Right lobe of liver (tissue), 6 donors: ENCODE results near the gene NRCAM. TPM values are rescaled to one million over a fixed set of nuclear protein-coding genes. Genes with fewer than 3 reads are reported as not detected.

Source experiments
- ATAC-seq, 4 donors: fragments of 200-7000 bp; cut with Tn5 transposase; one replicate each; pipeline ENCODE4 v1.9.1; 2020; ENCODE audit warnings: mild to moderate bottlenecking in 4 of 4, moderate library complexity in 4 of 4
- DNase-seq, 3 donors: peaks; one replicate each; pipeline ENCODE4 v3.0.0-alpha.2; 2020
- H3K27ac ChIP-seq, 3 donors: fragments of 200-600 bp; one replicate each; pipeline ENCODE4 v1.8.0; 2022
- H3K27me3 ChIP-seq, 2 donors: fragments of 200-600 bp; one replicate each; pipeline ENCODE4 v1.8.0; 2022
- H3K36me3 ChIP-seq, 4 donors: fragments of 200-600 bp; sonication (generic) in 1 of 4; one replicate each; pipeline versions ENCODE4 v1.5.1 to v1.8.0; 2017 to 2022; ENCODE audit warnings: control low read depth in 1 of 4
- H3K4me1 ChIP-seq, 4 donors: fragments of 200-600 bp; sonication (generic) in 1 of 4; one replicate each; pipeline versions ENCODE4 v1.5.1 to v1.8.0; 2017 to 2022; ENCODE audit warnings: control low read depth in 1 of 4
- H3K4me3 ChIP-seq, 3 donors: fragments of 200-600 bp; one replicate each; pipeline ENCODE4 v1.8.0; 2022
- H3K9me3 ChIP-seq, 4 donors: fragments of 200-600 bp; sonication (generic) in 1 of 4; one replicate each; pipeline versions ENCODE4 v1.5.1 to v1.8.0; 2017 to 2022; ENCODE audit warnings: control low read depth in 1 of 4
- POLR2A ChIP-seq: fragments of 450-650 bp; IDR thresholded peaks from one replicate; pipeline ENCODE4 v1.6.1; 2017; ENCODE audit warnings: antibody characterized with exemption, mild to moderate bottlenecking
- WGBS: methylation state at CpG from one replicate; pipeline ENCODE4 v1.1.6; 2018; ENCODE audit warnings: low coverage, low lambda C conversion rate; ENCODE audit not compliant: insufficient coverage; ENCODE audit errors: missing lambda C conversion rate; 5-methylcytosine and 5-hydroxymethylcytosine counted together
- intact Hi-C, 2 donors: fragments of 100-400 bp; cut with DNase I; formaldehyde crosslinking; loops; one replicate each; pipeline versions ENCODE4 v1.11.2 to v1.14.1; 2022
- total RNA-seq, 6 experiments: library from RNA; depleted of rRNA in 2 of 6; stranded (reverse); fragments of >200 nt in 2 of 6; fragmentation: NEBNext Ultra II Directional in 3 of 6; extraction: Animal tissue kit (Norgen Biotek cat#: 25700) in 3 of 6; gene quantifications; one replicate each; pipeline versions ENCODE4 v1.1.0 to v1.2.4, GENCODE V29; 2016 to 2023
- TF ChIP-seq, protein P1 (sequence below), 4 donors: fragments of 200-600 bp in 3 of 4; fragments of 450-650 bp in 1 of 4; IDR thresholded peaks; one replicate each; pipeline versions ENCODE4 v1.5.1 to v1.8.0; 2016 to 2022; ENCODE audit warnings: antibody characterized with exemption in 4 of 4, mild to moderate bottlenecking in 2 of 4
- donor health status: DM: no; HTN: yes; CAD: no.
- donor health status: DM: no; HTN: no; CAD: no.
- donor health status: DM: no; HTN: no; CAD: no.
- donor health status: DM: no; HTN: yes; CAD: no.
- donor health status: DM: no; HTN: yes; CAD: no.

NRCAM gene
- total RNA-seq, 6 experiments from 2014 or later, result 0.16 to 1.9 (median 0.27) TPM

DNA sequence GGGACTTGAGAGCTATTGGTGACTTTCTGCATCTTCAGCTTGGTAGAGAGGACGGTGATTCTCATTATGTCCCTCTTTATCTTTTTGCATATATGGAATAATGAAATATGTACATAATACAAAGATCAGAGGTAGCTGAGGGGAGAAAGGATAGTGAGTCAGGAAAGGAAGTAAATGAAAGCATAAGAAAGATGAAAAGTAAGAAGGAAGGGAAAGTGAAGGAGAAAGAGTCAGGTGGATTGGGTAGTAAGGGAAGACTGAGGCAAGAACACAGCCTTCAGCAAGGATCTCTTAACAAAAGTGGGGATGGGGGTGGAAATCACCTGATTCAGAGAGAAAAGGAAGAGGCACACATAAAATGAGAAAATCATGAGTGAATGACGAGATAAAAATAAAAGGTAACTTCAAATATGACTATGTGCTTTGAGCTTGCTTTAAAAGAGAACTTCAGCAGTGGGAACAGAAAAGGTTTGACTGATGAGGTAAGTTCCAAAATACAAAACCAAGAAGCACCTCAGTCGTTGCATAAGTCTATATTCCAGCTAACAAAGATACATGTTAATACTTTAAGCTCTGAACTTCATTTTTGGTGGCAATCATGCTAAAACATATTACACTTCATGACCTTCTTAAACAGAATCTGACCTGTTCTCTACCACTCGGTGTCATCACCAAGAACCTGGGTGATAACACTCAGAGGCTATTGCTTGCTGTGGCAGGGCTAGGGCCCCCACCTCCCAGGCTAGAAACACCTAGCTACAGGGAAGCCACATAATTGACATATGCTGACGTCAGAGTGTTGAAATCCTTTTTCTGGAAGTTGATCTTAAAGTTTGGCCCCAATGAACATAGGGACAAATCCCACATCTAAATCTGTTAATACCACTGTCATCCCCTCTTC lies 32.9 kb downstream of the NRCAM start:
- TF ChIP-seq, protein P1, sequence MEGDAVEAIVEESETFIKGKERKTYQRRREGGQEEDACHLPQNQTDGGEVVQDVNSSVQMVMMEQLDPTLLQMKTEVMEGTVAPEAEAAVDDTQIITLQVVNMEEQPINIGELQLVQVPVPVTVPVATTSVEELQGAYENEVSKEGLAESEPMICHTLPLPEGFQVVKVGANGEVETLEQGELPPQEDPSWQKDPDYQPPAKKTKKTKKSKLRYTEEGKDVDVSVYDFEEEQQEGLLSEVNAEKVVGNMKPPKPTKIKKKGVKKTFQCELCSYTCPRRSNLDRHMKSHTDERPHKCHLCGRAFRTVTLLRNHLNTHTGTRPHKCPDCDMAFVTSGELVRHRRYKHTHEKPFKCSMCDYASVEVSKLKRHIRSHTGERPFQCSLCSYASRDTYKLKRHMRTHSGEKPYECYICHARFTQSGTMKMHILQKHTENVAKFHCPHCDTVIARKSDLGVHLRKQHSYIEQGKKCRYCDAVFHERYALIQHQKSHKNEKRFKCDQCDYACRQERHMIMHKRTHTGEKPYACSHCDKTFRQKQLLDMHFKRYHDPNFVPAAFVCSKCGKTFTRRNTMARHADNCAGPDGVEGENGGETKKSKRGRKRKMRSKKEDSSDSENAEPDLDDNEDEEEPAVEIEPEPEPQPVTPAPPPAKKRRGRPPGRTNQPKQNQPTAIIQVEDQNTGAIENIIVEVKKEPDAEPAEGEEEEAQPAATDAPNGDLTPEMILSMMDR (IDR thresholded peaks at IDR 0.05), result no peak
- TF ChIP-seq POLR2A, result no peak
- no peak overlapping the region for H3K27ac ChIP-seq
- H3K4me1 ChIP-seq, result no peaks in the 10 kb centered on the region
- DNase-seq (no peak), ATAC-seq (no peak)
- H3K9me3 ChIP-seq, result no peaks in the 10 kb centered on the region
- no peaks in the 10 kb centered on the region for H3K36me3 ChIP-seq
- 47% methylated on average over 4 of the region's 5 CpGs for WGBS
- intact Hi-C loops, result no loop called here
- H3K4me3 ChIP-seq, result no peak overlapping the region
- H3K27me3 ChIP-seq, result no peaks in the 10 kb centered on the region

DNA sequence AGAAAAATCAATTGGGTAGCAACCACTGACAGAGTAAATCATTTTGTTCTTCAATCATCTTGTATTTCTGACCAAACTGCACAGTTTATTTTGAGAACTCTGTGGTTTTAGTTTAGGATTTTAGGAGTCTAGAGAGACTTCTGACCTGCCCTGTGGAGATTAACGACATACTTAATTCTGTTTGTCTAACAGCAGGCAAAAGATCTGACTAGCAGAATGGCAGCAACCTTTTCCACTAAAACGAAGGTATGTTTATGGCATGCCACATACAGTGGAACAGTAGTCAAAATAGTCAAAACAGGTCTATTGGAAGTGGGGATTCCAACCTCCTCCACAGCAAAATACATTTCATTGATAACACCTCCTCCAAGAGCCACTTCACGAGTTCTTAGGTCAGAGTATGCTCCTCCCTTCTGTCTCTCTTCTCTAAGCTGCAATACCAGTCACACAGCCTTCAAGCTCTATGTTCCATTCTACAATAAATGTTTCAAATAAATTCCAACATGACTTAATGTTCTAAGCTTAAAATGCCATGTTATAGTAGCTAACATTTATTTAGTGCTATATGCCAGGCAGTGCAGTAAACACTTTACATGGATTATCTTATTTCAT lies 34.4 kb downstream of the NRCAM start:
- H3K27ac ChIP-seq, result no peak overlapping the region
- WGBS, result 36% methylated on average over 3 of the region's 3 CpGs
- intact Hi-C loops, result no loop called here
- no peaks in the 10 kb centered on the region for H3K27me3 ChIP-seq
- H3K9me3 ChIP-seq, result no peaks in the 10 kb centered on the region
- no peak for TF ChIP-seq POLR2A
- TF ChIP-seq, protein P1 (IDR thresholded peaks at IDR 0.05), result no peak
- DNase-seq, result no peak
- no peaks in the 10 kb centered on the region for H3K36me3 ChIP-seq
- H3K4me1 ChIP-seq, result no peaks in the 10 kb centered on the region
- no peak overlapping the region for H3K4me3 ChIP-seq
- no peak for ATAC-seq

DNA sequence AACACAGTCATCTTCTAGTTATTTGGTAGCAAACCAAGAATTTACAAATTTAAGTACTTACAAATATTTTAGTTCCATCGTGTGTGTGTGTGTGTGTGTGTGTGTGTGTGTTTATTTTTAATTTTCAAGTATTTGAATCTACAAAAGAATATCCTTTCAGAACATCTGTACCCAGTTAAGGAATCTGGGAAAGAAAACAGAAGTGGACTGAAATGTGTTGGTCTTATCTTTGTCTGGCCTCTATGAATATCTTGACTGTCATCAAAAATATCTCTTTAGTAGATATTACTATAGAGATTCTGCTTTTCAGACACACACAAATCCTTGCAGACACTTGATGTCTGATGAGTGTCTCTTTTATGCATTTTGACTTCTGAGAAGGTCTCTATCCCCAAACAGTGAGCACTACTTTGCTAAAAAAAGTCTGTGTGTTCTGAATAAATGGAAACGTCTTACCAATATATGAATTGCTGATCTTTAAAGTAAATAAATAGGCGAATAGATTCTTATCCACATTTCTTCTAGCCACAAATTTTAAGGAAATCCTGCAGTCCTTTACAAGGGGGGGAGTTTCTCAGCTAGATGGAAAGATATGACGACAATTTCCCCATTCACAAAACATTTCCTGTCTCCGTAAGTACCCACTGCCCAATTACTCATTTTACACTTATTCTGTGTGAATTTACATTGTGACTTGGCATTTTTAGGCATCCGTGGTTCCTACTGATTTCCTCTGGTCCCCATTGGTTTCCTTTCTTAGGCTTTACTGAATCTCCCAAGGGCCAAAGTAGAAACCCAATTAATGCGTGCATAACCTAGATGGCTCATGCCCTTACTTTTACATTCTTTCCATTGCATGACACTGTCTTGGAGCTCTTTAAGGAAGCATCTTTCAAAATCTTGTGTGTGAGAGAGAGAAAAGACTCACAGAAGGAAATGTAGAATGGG lies 36.0 kb downstream of the NRCAM start:
- TF ChIP-seq POLR2A, result no peak
- TF ChIP-seq, protein P1 (IDR thresholded peaks at IDR 0.05), result no peak
- ATAC-seq (no peak), DNase-seq (no peak)
- intact Hi-C loops, result no loop called here
- 37% methylated on average over 7 of the region's 7 CpGs for WGBS
- Histone ChIP-seq H3K27ac (no peak overlapping the region), H3K36me3 (no peaks in the 10 kb centered on the region), H3K4me3 (no peak overlapping the region), H3K9me3 (no peaks in the 10 kb centered on the region), H3K4me1 (no peaks in the 10 kb centered on the region), H3K27me3 (no peaks in the 10 kb centered on the region)

DNA sequence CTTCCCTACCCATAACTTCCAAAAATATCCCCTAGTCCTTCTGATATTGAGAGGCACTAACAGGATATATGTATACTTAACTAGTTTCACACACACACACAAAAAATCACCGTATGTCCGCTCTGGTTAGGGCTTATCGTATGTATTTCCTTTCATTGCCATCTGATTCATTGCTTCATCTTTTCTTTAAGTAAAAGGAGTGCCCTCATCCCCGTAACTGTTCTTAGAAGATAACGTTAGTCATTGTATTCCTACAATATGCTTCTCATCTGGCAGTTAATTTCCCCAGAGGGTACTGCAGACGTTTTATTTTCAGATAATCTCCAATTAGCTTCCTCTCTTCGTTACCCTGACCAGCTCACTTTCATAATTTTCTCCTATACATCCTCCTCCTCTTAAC lies 37.3 kb downstream of the NRCAM start:
- H3K4me3 ChIP-seq, result no peak overlapping the region
- ATAC-seq (no peak), DNase-seq (no peak)
- H3K9me3 ChIP-seq, result no peaks in the 10 kb centered on the region
- TF ChIP-seq POLR2A, result no peak
- TF ChIP-seq, protein P1 (IDR thresholded peaks at IDR 0.05), result no peak
- no peak overlapping the region for H3K27ac ChIP-seq
- intact Hi-C loops, result no loop called here
- H3K36me3 ChIP-seq, result no peaks in the 10 kb centered on the region
- H3K4me1 ChIP-seq, result no peaks in the 10 kb centered on the region
- 31% methylated on average over 7 of the region's 7 CpGs for WGBS
- no peaks in the 10 kb centered on the region for H3K27me3 ChIP-seq
